ENCODE measurements around the gene MYO1E. TPM values are rescaled to one million over a fixed set of nuclear protein-coding genes. Genes with fewer than 3 reads are reported as not detected.
"Not testable (repeated sequence)": the region's sequence is repeated elsewhere in the genome, so short reads cannot be mapped to it uniquely, and the experiment has no call there.

MYO1E gene
- polyA plus RNA-seq, 1 experiment = 34.0 TPM

DNA sequence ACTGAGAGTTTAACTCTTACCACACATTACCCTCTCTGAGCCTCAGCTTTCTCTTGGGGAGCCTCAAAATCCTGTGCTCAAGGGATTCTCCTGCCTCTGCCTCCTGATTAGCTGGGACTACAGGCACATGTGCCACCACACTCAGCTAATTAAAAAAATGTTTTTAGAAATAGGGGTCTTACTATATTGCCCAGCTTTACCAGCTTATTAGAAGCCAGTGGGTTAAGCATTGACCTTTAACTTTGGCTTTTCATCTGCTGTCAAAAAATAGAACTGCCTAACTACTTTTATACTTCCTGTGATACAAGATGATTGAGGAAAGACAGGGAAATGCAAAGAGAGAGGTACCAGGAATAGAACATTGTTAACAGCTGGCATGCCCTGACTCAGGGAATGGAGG, 27.3 kb downstream of the MYO1E start:
- TF ChIP-seq, protein P1, sequence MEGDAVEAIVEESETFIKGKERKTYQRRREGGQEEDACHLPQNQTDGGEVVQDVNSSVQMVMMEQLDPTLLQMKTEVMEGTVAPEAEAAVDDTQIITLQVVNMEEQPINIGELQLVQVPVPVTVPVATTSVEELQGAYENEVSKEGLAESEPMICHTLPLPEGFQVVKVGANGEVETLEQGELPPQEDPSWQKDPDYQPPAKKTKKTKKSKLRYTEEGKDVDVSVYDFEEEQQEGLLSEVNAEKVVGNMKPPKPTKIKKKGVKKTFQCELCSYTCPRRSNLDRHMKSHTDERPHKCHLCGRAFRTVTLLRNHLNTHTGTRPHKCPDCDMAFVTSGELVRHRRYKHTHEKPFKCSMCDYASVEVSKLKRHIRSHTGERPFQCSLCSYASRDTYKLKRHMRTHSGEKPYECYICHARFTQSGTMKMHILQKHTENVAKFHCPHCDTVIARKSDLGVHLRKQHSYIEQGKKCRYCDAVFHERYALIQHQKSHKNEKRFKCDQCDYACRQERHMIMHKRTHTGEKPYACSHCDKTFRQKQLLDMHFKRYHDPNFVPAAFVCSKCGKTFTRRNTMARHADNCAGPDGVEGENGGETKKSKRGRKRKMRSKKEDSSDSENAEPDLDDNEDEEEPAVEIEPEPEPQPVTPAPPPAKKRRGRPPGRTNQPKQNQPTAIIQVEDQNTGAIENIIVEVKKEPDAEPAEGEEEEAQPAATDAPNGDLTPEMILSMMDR (IDR thresholded peaks at IDR 0.05; ENCODE audit: insufficient read depth, low read depth, low read length) = no peak
- Histone ChIP-seq H3K27me3 (ENCODE audit: control insufficient read depth, insufficient read depth, low read length) (no peaks in the 10 kb centered on the region), H3K4me3 (ENCODE audit: low read depth, low read length) (no peak overlapping the region), H3K36me3 (ENCODE audit: control insufficient read depth, insufficient read depth, low read length) (no peaks in the 10 kb centered on the region)
- ChIA-PET POLR2A (no interaction called here), CTCF (interaction anchor here (1.7 kb wide), 1 partner anchor 10 kb away, joined by 5 read pairs; no protein-coding TSS in a partner anchor)
- DNase-seq (ENCODE audit: low read depth) = no peak

DNA sequence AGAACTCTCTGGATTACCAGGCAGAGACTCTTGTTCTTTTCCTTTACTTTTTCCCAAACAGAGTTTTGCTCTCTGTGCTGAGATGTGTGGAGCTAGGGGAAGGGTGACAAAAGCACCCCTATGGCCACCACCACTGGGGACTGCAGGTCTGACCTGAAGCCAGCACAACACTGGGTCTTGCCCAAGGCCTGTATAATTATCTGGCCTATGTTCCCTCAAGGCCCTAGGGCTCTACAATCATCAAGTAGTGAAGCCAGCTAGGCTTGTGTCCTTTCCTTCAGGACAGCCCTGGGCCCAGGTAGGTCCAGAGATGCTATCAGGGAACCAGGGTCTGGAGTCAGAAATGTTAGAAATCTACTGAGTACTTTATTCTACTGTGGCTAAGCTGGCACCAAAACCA, 28.4 kb downstream of the MYO1E start:
- POLR2A ChIA-PET = no interaction called here
- no peaks in the 10 kb centered on the region for H3K27me3 ChIP-seq (ENCODE audit: control insufficient read depth, insufficient read depth, low read length)
- TF ChIP-seq, protein P1 (IDR thresholded peaks at IDR 0.05; ENCODE audit: insufficient read depth, low read depth, low read length) = no peak
- H3K36me3 ChIP-seq (ENCODE audit: control insufficient read depth, insufficient read depth, low read length) = no peaks in the 10 kb centered on the region
- CTCF ChIA-PET = interaction anchor here (0.9 to 1.7 kb wide), 2 partner anchors 11 kb away, joined by 3 to 5 read pairs; no protein-coding TSS in a partner anchor
- no peak for DNase-seq (ENCODE audit: low read depth)
- H3K4me3 ChIP-seq (ENCODE audit: low read depth, low read length) = no peak overlapping the region

DNA sequence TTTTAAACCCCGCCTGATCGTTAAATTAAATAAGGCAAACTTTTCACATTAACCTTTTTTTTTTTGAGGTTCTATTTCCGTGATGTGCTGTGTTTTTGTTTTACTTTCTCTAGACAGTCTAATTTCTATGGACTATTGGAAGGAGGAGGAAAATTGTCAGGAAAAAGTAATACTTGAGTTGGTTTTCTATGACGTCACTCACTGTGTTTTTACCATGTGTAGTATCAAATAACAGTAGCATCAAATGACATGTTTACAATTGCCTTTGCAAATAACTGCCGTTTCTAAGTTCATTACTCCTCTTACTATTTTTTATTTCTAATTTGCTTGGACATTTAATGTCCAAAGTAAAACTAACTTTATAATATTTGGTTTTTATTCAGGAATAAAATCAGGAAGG, 32.3 kb downstream of the MYO1E start:
- DNase-seq (ENCODE audit: low read depth) = no peak
- TF ChIP-seq, protein P1 (IDR thresholded peaks at IDR 0.05; ENCODE audit: insufficient read depth, low read depth, low read length) = no peak
- ChIA-PET CTCF (no interaction called here), POLR2A (no interaction called here)
- H3K36me3 ChIP-seq (ENCODE audit: control insufficient read depth, insufficient read depth, low read length) = no peaks in the 10 kb centered on the region
- H3K4me3 ChIP-seq (ENCODE audit: low read depth, low read length) = no peak overlapping the region
- H3K27me3 ChIP-seq (ENCODE audit: control insufficient read depth, insufficient read depth, low read length) = no peaks in the 10 kb centered on the region

DNA sequence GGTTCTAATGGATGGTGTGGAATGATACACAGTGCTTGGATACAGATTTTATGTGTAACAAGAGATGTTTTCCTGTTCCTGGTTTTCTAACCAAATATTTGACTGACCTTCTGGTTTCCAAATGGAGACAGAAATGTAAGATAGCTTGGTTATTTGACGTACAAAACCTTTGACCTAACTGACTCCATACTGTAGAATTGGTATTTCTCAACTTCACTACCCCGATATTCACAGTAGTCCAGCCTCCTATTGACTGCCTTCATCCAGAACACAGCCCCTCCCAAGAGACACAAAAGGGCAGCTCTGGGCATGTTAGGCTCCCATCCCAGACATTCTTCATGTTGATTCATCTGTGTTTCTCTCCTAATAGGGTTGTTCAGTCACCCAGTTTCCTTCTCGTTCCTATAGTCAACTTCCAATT, 33.4 kb downstream of the MYO1E start:
- TF ChIP-seq, protein P1 (IDR thresholded peaks at IDR 0.05; ENCODE audit: insufficient read depth, low read depth, low read length) = no peak
- CTCF ChIA-PET = no interaction called here
- DNase-seq (ENCODE audit: low read depth) = no peak
- H3K36me3 ChIP-seq (ENCODE audit: control insufficient read depth, insufficient read depth, low read length) = no peaks in the 10 kb centered on the region
- H3K4me3 ChIP-seq (ENCODE audit: low read depth, low read length) = no peak overlapping the region
- no peaks in the 10 kb centered on the region for H3K27me3 ChIP-seq (ENCODE audit: control insufficient read depth, insufficient read depth, low read length)
- POLR2A ChIA-PET = no interaction called here

DNA sequence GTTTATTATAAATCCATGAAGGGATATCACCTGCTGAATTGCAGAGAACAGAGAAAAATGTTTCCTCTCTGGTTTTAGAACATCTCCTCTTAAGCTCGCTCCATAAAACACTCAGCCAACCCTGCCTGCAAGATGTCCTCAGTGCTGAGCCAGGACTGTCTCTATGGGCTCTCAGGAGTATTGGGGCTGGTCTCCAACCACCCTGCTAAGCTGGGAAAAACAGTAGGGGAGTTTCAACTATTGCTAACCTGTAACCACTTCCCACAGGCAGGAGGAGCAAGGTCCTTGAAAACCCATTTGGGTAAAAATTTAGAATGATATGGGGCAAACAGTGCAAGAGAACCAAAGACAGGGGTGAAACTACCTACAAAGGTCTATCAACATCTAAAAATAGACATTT, 34.3 kb downstream of the MYO1E start:
- H3K4me3 ChIP-seq (ENCODE audit: low read depth, low read length) = no peak overlapping the region
- CTCF ChIA-PET = interaction anchor here (0.8 kb wide), 1 partner anchor 27 kb away, joined by 3 read pairs; no protein-coding TSS in a partner anchor
- no peaks in the 10 kb centered on the region for H3K36me3 ChIP-seq (ENCODE audit: control insufficient read depth, insufficient read depth, low read length)
- DNase-seq (ENCODE audit: low read depth) = no peak
- POLR2A ChIA-PET = interaction anchor here (0.6 kb wide), 1 partner anchor 57 kb away, joined by 3 read pairs; no protein-coding TSS in a partner anchor
- TF ChIP-seq, protein P1 (IDR thresholded peaks at IDR 0.05; ENCODE audit: insufficient read depth, low read depth, low read length) = no peak
- H3K27me3 ChIP-seq (ENCODE audit: control insufficient read depth, insufficient read depth, low read length) = no peaks in the 10 kb centered on the region

DNA sequence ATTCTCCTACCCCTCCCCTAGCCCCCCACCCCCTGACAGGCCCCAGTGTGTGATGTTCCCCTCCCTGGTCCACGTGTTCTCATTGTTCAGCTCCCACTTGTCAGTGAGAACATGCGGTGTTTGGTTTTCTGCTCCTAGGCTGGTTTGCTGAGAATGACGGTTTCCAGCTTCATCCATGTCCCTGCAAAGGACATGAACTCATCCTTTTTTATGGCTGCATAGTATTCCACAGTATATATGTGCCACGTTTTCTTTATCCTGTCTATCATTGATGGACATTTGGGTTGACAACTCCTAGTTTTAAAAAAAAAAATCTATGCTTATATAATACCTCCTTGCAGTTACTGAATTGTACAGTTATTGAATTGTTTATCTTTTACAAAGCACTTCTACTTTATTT, 35.9 kb downstream of the MYO1E start:
- H3K36me3 ChIP-seq (ENCODE audit: control insufficient read depth, insufficient read depth, low read length); POLR2A ChIA-PET; H3K4me3 ChIP-seq (ENCODE audit: low read depth, low read length); DNase-seq (ENCODE audit: low read depth); H3K27me3 ChIP-seq (ENCODE audit: control insufficient read depth, insufficient read depth, low read length); CTCF ChIA-PET: not testable (repeated sequence)

All from BJ (cell line).